ENCODE data around the gene HDAC4.

The HDAC4 gene

DNA sequence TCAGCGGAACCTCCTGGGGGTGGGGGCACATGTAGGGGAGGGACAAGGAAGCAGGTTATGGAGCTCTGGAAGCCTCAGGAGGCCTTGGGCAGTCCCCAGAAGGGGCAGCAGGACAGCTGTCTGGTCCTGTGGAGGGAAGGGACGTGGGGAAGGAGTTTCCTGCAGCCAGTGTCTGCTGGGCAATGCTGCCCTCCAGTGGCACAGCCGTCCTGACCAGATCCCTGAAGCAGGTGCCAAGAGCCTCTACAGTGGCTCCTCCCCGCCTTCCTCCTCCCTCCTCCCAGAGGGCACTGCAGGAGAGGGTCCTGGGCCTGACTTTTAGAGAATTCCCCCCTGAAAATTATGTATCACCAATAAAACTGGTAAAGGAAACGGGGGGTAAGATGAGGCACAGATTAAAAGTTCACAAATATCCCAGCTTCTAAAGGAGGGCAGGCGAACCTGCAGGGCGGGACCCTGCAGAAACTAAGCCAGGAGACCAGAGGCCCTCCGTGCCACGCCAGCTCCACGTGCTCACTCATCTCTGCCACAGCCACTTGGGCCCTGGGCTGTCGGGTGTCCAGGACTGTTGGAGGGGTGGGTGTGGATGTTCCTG is 294.4 kb downstream of the HDAC4 start:
- in situ Hi-C loops (cut with MboI; ENCODE audit: low sequenced_read_pairs, unreplicated experiment), result no loop called here
- TF ChIP-seq, protein P1, sequence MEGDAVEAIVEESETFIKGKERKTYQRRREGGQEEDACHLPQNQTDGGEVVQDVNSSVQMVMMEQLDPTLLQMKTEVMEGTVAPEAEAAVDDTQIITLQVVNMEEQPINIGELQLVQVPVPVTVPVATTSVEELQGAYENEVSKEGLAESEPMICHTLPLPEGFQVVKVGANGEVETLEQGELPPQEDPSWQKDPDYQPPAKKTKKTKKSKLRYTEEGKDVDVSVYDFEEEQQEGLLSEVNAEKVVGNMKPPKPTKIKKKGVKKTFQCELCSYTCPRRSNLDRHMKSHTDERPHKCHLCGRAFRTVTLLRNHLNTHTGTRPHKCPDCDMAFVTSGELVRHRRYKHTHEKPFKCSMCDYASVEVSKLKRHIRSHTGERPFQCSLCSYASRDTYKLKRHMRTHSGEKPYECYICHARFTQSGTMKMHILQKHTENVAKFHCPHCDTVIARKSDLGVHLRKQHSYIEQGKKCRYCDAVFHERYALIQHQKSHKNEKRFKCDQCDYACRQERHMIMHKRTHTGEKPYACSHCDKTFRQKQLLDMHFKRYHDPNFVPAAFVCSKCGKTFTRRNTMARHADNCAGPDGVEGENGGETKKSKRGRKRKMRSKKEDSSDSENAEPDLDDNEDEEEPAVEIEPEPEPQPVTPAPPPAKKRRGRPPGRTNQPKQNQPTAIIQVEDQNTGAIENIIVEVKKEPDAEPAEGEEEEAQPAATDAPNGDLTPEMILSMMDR (IDR thresholded peaks at IDR 0.05; ENCODE audit: borderline replicate concordance, control extremely low read depth, extremely low read depth, insufficient read depth, missing control alignments), result peak; percentile 22
- DNase-seq (ENCODE audit: low spot score), result peak; percentile 70

DNA sequence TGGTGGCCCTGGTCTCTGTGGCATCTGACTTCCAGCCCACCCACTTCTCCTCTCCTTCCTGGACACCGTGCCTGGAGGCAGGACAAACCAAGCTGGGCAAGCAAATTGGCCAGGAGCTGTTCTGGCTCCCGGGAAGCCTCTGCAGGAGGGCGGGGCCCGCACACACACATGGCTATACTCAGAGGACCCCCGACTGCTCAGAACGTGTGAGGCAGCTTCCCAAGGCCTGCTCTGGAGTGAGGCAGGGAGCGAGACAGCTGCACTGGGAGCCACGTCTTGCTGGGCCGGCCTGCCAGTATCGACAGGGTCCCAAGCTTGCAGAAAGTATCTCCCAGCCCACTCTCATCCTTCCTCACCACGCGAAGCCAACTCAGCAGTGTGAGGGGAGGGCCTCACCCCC is 295.6 kb downstream of the HDAC4 start:
- DNase-seq (ENCODE audit: low spot score), result no peak
- in situ Hi-C loops (cut with MboI; ENCODE audit: low sequenced_read_pairs, unreplicated experiment), result no loop called here
- TF ChIP-seq, protein P1 (IDR thresholded peaks at IDR 0.05; ENCODE audit: borderline replicate concordance, control extremely low read depth, extremely low read depth, insufficient read depth, missing control alignments), result no peak

DNA sequence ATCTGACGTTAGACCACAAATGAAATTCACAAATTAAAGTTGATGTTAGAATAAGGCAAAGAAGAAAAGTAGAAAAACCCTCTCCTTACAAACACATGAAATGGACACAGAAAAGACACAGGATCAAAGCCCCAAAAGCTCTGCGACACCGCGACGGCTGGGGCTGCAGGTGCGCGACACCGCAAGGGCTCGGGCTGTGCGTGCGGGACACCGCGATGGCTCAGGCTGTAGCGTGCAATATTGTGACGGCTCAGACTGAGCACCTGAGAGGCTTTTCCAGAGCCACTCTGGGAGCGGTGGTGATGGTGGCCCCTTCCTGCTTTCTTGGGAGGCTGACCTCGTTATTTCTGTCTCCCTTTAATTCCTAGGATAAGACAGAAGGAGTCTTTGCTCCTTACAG is 296.0 kb downstream of the HDAC4 start:
- DNase-seq (ENCODE audit: low spot score), result no peak
- TF ChIP-seq, protein P1 (IDR thresholded peaks at IDR 0.05; ENCODE audit: borderline replicate concordance, control extremely low read depth, extremely low read depth, insufficient read depth, missing control alignments), result no peak
- in situ Hi-C loops (cut with MboI; ENCODE audit: low sequenced_read_pairs, unreplicated experiment), result no loop called here

DNA sequence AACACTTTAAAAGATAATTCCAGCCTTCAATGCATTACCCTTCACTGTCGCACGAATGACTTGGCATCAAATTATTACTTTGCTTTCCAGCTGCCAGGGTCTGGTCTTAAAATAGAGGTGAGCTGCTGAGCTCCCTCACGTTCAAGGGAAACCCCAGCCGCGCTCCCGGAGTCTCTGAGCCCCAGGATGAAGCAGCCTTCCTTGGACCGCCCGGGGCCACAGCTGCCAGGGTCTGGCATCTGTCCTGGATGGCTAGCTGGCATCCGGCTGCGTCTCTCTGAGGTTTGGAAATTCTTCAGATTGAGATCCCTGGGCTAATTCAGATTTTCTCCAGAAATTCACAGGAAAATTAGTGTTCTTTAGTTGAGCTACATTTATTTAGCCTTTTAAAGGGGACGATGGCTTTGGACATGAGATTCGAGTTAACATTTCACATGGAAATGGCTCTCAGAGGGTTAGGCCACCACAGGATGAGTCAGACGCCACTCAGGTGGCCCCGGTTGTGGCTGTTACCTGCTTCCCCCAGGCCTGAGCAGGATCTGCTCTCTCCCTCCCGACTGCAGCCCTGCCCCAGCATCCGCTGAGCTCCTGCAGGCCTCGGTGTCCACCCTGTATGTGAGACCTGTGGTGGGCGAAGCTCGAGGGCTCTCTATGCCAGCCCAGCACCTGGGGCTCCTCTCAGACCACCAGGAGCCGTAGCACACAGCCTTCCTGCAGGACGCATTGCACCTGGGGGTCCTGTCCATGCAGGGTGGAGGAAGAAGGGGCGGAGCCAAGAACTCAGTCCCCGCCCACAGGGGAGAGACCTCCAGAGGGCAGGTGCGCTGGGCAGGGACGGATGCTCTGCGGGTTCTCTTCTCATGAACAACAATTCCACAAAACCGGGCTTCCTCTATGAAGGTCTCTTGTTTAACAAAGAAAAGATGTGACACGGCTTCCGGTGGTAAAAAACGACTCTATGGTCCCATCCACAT is 297.4 kb downstream of the HDAC4 start:
- in situ Hi-C loops (cut with MboI; ENCODE audit: low sequenced_read_pairs, unreplicated experiment), result no loop called here
- TF ChIP-seq, protein P1 (IDR thresholded peaks at IDR 0.05; ENCODE audit: borderline replicate concordance, control extremely low read depth, extremely low read depth, insufficient read depth, missing control alignments), result no peak
- DNase-seq (ENCODE audit: low spot score), result no peak

DNA sequence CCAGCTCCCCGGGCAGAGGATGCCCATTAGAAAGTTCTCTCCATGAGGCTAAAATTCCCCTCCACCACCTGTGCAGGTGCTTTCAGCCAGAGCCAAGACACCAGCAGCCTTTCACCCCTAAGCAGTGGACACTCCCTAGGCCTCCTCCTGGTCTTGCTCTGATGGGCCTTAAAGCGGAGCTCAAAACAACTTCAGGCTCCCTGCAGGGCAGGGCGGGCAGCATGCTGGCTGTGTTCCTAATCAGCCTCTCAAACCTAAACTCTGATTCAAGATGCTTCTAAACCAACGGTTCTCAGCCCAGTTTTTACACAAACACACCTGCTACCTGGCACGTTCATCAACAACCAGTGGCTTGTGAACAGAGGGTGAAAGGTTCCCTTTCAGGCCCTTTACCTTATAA is 298.6 kb downstream of the HDAC4 start:
- no peak for DNase-seq (ENCODE audit: low spot score)
- in situ Hi-C loops (cut with MboI; ENCODE audit: low sequenced_read_pairs, unreplicated experiment), result no loop called here
- TF ChIP-seq, protein P1 (IDR thresholded peaks at IDR 0.05; ENCODE audit: borderline replicate concordance, control extremely low read depth, extremely low read depth, insufficient read depth, missing control alignments), result no peak

DNA sequence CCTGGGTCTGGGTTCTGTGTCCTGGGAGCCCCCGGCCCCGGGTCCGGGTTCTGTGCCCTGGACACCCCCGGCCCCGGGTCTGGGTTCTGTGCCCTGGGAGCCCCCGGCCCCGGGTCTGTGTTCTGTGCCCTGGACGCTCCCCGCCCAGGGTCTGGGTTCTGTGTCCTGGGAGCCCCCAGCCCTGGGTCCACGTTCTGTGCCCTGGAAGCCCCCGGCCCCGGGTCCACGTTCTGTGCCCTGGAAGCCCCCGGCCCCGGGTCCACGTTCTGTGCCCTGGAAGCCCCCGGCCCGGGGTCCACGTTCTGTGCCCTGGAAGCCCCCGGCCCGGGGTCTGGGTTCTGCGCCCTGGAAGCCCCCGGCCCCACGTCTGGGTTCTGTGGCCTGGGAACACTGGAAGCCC is 299.0 kb downstream of the HDAC4 start:
- in situ Hi-C loops (cut with MboI; ENCODE audit: low sequenced_read_pairs, unreplicated experiment), result no loop called here
- TF ChIP-seq, protein P1 (IDR thresholded peaks at IDR 0.05; ENCODE audit: borderline replicate concordance, control extremely low read depth, extremely low read depth, insufficient read depth, missing control alignments), result no peak
- no peak for DNase-seq (ENCODE audit: low spot score)

Data from GM13976 (cell line).